HEK293T (cell line): ENCODE data around the gene SHC4.

ENCODE experiments used
- BHLHE40 ChIP-seq: fragments of 450-650 bp; IDR thresholded peaks from 2 replicates; pipeline ENCODE4 v1.6.1; 2016; ENCODE audit warnings: mild to moderate bottlenecking, moderate library complexity, borderline replicate concordance
- ELF4 ChIP-seq: fragments of 450-650 bp; IDR thresholded peaks from 2 replicates; pipeline ENCODE4 v1.6.1; 2017; ENCODE audit warnings: antibody characterized with exemption
- FOXA1 ChIP-seq: fragments of 450-650 bp; IDR thresholded peaks from 2 replicates; pipeline ENCODE4 v1.6.1; 2016; ENCODE audit warnings: mild to moderate bottlenecking
- FOXM1 ChIP-seq: fragments of 450-650 bp; IDR thresholded peaks from 2 replicates; pipeline ENCODE4 v1.6.1; 2017; ENCODE audit warnings: mild to moderate bottlenecking, borderline replicate concordance
- LEF1 ChIP-seq: fragments of 450-650 bp; IDR thresholded peaks from 2 replicates; pipeline ENCODE4 v1.6.1; 2017; ENCODE audit warnings: mild to moderate bottlenecking, borderline replicate concordance
- NFRKB ChIP-seq: fragments of 450-650 bp; IDR thresholded peaks from 2 replicates; pipeline ENCODE4 v1.6.1; 2016; ENCODE audit warnings: mild to moderate bottlenecking, moderate library complexity
- PKNOX1 ChIP-seq: fragments of 450-650 bp; IDR thresholded peaks from 2 replicates; pipeline ENCODE4 v1.6.1; 2016
- SP1 ChIP-seq: fragments of 450-650 bp; IDR thresholded peaks from 2 replicates; pipeline ENCODE4 v1.6.1; 2017
- SUZ12 ChIP-seq: fragments of 450-650 bp; IDR thresholded peaks from 2 replicates; pipeline ENCODE4 v1.6.1; 2016; ENCODE audit warnings: mild to moderate bottlenecking
- ZNF384 ChIP-seq: fragments of 450-650 bp; IDR thresholded peaks from 2 replicates; pipeline ENCODE4 v1.6.1; 2016

DNA sequence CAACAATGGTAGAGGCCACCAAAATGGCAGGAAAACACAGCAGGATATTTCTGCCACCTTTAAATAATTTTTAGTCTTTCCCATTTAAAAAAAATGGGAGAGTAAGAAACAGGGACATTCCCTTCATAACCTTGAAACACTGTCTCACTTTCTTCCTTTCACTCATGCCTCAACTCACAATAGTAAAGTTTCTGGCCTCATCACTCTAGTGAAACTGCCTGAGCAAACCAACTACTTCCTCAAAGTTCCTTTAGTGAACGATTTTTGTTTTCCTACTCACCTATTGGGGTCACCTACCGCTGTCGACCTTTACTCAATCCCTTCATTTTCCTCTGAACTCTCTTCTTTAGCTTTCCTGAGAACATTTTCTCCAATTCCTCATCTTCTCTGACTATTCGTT lies 33.0 kb downstream of the SHC4 start:
- TF ChIP-seq SP1 (no peak), LEF1 (no peak), NFRKB (no peak), ZNF384 (no peak), ELF4 (no peak), SUZ12 (no peak), PKNOX1 (no peak), FOXA1 (no peak), FOXM1 (no peak), BHLHE40 (no peak)
